HCT116 (cell line): ENCODE data around the gene CNNM4. TPM values are rescaled to one million over a fixed set of nuclear protein-coding genes. Genes with fewer than 3 reads are reported as not detected.

Experiments used
- ATAC-seq: fragments of 200-7000 bp; cut with Tn5 transposase; 2 replicates; pipeline ENCODE4 v1.9.1; 2020; ENCODE audit warnings: mild to moderate bottlenecking, moderate library complexity
- BruUV-seq: library from RNA; stranded (reverse); fragments of 400-500 nt; replicated peaks from 2 replicates; lab custom pipeline; 2021; lab: Mats Ljungman, UMichigan
- CTCF ChIA-PET: fragments of 300-600 bp; sonication (Branson Sonifier 250); formaldehyde crosslinking; loops from one replicate; lab custom pipeline; 2021; ENCODE audit warnings: antibody characterized with exemption; lab: Charles Lee
- POLR2A ChIA-PET: fragments of 300-600, 350-600 bp; sonication (Branson Sonifier 250); formaldehyde crosslinking; loops from one replicate; lab custom pipeline; 2021; ENCODE audit warnings: antibody characterized with exemption; lab: Charles Lee
- RAD21 ChIA-PET, 2 experiments: fragments of 300-600 bp; sonication (Branson Sonifier 250); formaldehyde crosslinking; loops; one replicate each; lab custom pipeline; 2023; ENCODE audit warnings: low total read pairs in 2 of 2; ENCODE audit not compliant: uncharacterized antibody in 2 of 2, unreplicated experiment in 2 of 2, low non-redundant PET in 1 of 2; lab: Charles Lee
- DNase-seq: peaks from one replicate; pipeline ENCODE4 v3.0.0-alpha.2; 2010; ENCODE audit warnings: low read depth, low spot score
- H2AFZ ChIP-seq: fragments of 200-600 bp; shearing (Covaris generic), sonication (generic); 2 replicates; pipeline ENCODE4 v1.6.1; 2017; ENCODE audit warnings: low read depth, mixed run types, mixed read lengths, antibody characterized with exemption, low read length; ENCODE audit not compliant: poor library complexity, severe bottlenecking
- H3K27ac ChIP-seq: 2 replicates; pipeline ENCODE4 v1.5.1; 2012; ENCODE audit warnings: low read depth, low read length
- H3K27me3 ChIP-seq: fragments of 200-600 bp; sonication (generic); 2 replicates; pipeline ENCODE4 v1.6.1; 2016; ENCODE audit warnings: mixed run types, low read length, mixed read lengths; ENCODE audit not compliant: insufficient read depth
- H3K36me3 ChIP-seq, 2 experiments: fragments of 200-500 bp in 1 of 2; fragments of 200-600 bp in 1 of 2; sonication (Bioruptor generic) in 1 of 2; sonication (generic) in 1 of 2; 2 replicates each; pipeline versions ENCODE4 v1.5.1 to v1.6.1; 2014 to 2016; ENCODE audit warnings: low read length in 2 of 2, inconsistent platforms in 1 of 2, mixed read lengths in 1 of 2, mixed run types in 1 of 2; ENCODE audit not compliant: insufficient read depth in 2 of 2, control insufficient read depth in 1 of 2
- H3K4me1 ChIP-seq, 2 experiments: fragments of 200-600 bp in 1 of 2; sonication (generic) in 1 of 2; 2 replicates each; pipeline versions ENCODE4 v1.5.1 to v1.6.1; 2012 to 2017; ENCODE audit warnings: low read length in 2 of 2, inconsistent platforms in 1 of 2, mild to moderate bottlenecking in 1 of 2, mixed read lengths in 1 of 2, mixed run types in 1 of 2, moderate library complexity in 1 of 2; ENCODE audit not compliant: insufficient read depth in 2 of 2, control insufficient read depth in 1 of 2
- H3K4me2 ChIP-seq: fragments of 200-600 bp; sonication (generic); 2 replicates; pipeline ENCODE4 v1.6.1; 2017; ENCODE audit warnings: mixed run types, low read length, mixed read lengths
- H3K4me3 ChIP-seq, 2 experiments: fragments of 200-600 bp in 1 of 2; sonication (generic) in 1 of 2; replicated peaks in 1 of 2; 2 replicates each; pipeline ENCODE4 v1.5.1; 2011 to 2016; ENCODE audit warnings: low read length in 2 of 2, control low read depth in 1 of 2, low read depth in 1 of 2, mild to moderate bottlenecking in 1 of 2, mixed read lengths in 1 of 2, mixed run types in 1 of 2
- H3K79me2 ChIP-seq: fragments of 200-600 bp; sonication (generic); 2 replicates; pipeline ENCODE4 v1.6.1; 2017; ENCODE audit warnings: mild to moderate bottlenecking, mixed run types, low read length, moderate library complexity, mixed read lengths; ENCODE audit not compliant: insufficient read depth
- H3K9ac ChIP-seq: fragments of 200-600 bp; sonication (generic); 2 replicates; pipeline ENCODE4 v1.6.1; 2016; ENCODE audit warnings: low read length, mixed read lengths
- H3K9me2 ChIP-seq: fragments of 200-600 bp; sonication (generic), shearing (Covaris generic); 2 replicates; pipeline ENCODE4 v1.6.1; 2017; ENCODE audit warnings: mixed run types, mild to moderate bottlenecking, moderate library complexity; ENCODE audit not compliant: insufficient read depth
- H3K9me3 ChIP-seq, 2 experiments: fragments of 200-500 bp in 1 of 2; fragments of 200-600 bp in 1 of 2; sonication (Bioruptor generic) in 1 of 2; sonication (generic) in 1 of 2; 2 replicates each; pipeline ENCODE4 v1.6.1; 2014 to 2017; ENCODE audit warnings: low read length in 2 of 2, mixed read lengths in 2 of 2, inconsistent platforms in 1 of 2, low read depth in 1 of 2, mild to moderate bottlenecking in 1 of 2, mixed run types in 1 of 2, moderate library complexity in 1 of 2; ENCODE audit not compliant: control insufficient read depth in 1 of 2, insufficient read depth in 1 of 2
- H4K20me1 ChIP-seq: fragments of 200-600 bp; sonication (generic), shearing (Covaris generic); 2 replicates; pipeline ENCODE4 v1.6.1; 2017; ENCODE audit warnings: mixed run types, mild to moderate bottlenecking, moderate library complexity; ENCODE audit not compliant: insufficient read depth
- CBX3 ChIP-seq: IDR thresholded peaks from 2 replicates; pipeline ENCODE4 v1.6.1; 2012; ENCODE audit warnings: low read depth
- ELF1 ChIP-seq: IDR thresholded peaks from 2 replicates; pipeline ENCODE4 v1.6.1; 2012; ENCODE audit warnings: low read depth, borderline replicate concordance
- FOSL1 ChIP-seq: IDR thresholded peaks from 2 replicates; pipeline ENCODE4 v1.6.1; 2012; ENCODE audit warnings: low read depth
- JUND ChIP-seq: IDR thresholded peaks from 2 replicates; pipeline ENCODE4 v1.6.1; 2012
- POLR2A ChIP-seq: IDR thresholded peaks from 2 replicates; pipeline ENCODE4 v1.7.0; 2011; ENCODE audit warnings: borderline replicate concordance; ENCODE audit not compliant: insufficient read depth, insufficient read length; ENCODE audit errors: extremely low read depth
- POLR2AphosphoS5 ChIP-seq: IDR thresholded peaks from 2 replicates; pipeline ENCODE4 v1.6.1; 2011; ENCODE audit warnings: mild to moderate bottlenecking, low read depth, low read length, moderate library complexity
- RAD21 ChIP-seq: IDR thresholded peaks from 2 replicates; pipeline ENCODE4 v1.6.1; 2012; ENCODE audit warnings: low read depth, mild to moderate bottlenecking
- REST ChIP-seq: IDR thresholded peaks from 2 replicates; pipeline ENCODE4 v1.6.1; 2012; ENCODE audit warnings: low read depth
- SP1 ChIP-seq: IDR thresholded peaks from 2 replicates; pipeline ENCODE4 v1.6.1; 2012; ENCODE audit warnings: low read depth
- TCF7L2 ChIP-seq: IDR thresholded peaks from 2 replicates; pipeline ENCODE4 v1.7.0; 2011; ENCODE audit warnings: borderline replicate concordance, inconsistent platforms; ENCODE audit not compliant: insufficient read depth, insufficient read length; ENCODE audit errors: extremely low read depth
- YY1 ChIP-seq: IDR thresholded peaks from 2 replicates; pipeline ENCODE4 v1.6.1; 2011; ENCODE audit warnings: low read length, low read depth, moderate library complexity, mild to moderate bottlenecking; ENCODE audit not compliant: insufficient replicate concordance; ENCODE audit errors: extremely low read depth
- ZBTB33 ChIP-seq: IDR thresholded peaks from 2 replicates; pipeline ENCODE4 v1.6.1; 2011; ENCODE audit warnings: mild to moderate bottlenecking, low read length, moderate library complexity; ENCODE audit not compliant: insufficient replicate concordance; ENCODE audit errors: extremely low read depth
- ZNF274 ChIP-seq: fragments of 200-500 bp; sonication (Bioruptor generic); IDR thresholded peaks from 2 replicates; pipeline ENCODE4 v1.6.1; 2014; ENCODE audit warnings: mild to moderate bottlenecking, low read depth, low read length, inconsistent platforms
- intact Hi-C: fragments of 100-400 bp; cut with micrococcal nuclease; formaldehyde crosslinking; loops from 2 replicates; pipeline ENCODE4 v1.10.0; 2022
- total RNA-seq: library from RNA; stranded (reverse); gene quantifications from one replicate; pipeline ENCODE4 v1.2.1, GENCODE V29; 2021; ENCODE audit not compliant: unreplicated experiment
- TF ChIP-seq, protein P1 (sequence below): IDR thresholded peaks from 2 replicates; pipeline ENCODE4 v1.6.1; 2012

The CNNM4 gene
- total RNA-seq, 1 experiment from 2014 or later: 7.9 TPM

- TF ChIP-seq ZBTB33 (no peak), JUND (no peak), POLR2A (no peak), CBX3 (no peak), SP1 (no peak), YY1 (no peak), RAD21 (no peak), POLR2AphosphoS5 (no peak), ELF1 (no peak), REST (no peak), TCF7L2 (no peak), ZNF274 (no peak), FOSL1 (no peak)
- TF ChIP-seq, protein P1, sequence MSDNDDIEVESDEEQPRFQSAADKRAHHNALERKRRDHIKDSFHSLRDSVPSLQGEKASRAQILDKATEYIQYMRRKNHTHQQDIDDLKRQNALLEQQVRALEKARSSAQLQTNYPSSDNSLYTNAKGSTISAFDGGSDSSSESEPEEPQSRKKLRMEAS: no peak
- H3K79me2 ChIP-seq: peaks cover 5% of the 10 kb centered on the region; the same call in 1 of the 2 replicates
- ChIA-PET RAD21 (no interaction called here), CTCF (interaction anchor here (1.2 kb wide), 1 partner anchor 23 kb away, joined by 3 read pairs; the partner anchor contains the start of gene CNNM3), POLR2A (no interaction called here)
- intact Hi-C loops: no loop called here
- no peaks in the 10 kb centered on the region for H3K9me3 ChIP-seq
- H2AFZ ChIP-seq: no peak overlapping the region
- H3K27me3 ChIP-seq: no peaks in the 10 kb centered on the region
- no peak overlapping the region for H3K4me2 ChIP-seq
- DNase-seq: no peak
- no peaks in the 10 kb centered on the region for H3K36me3 ChIP-seq
- H3K4me3 ChIP-seq: no peak overlapping the region
- no peak overlapping the region for H3K27ac ChIP-seq
- BruUV-seq: no TSS peak
- no peak for ATAC-seq
- no peaks in the 10 kb centered on the region for H3K9me2 ChIP-seq
- no peaks in the 10 kb centered on the region for H4K20me1 ChIP-seq
- H3K9ac ChIP-seq: no peak overlapping the region
- peaks cover 12 to 13% of the 10 kb centered on the region in 2 experiments for H3K4me1 ChIP-seq
Observed at GRCh38 chr2:96792772-96793749, 32.4 kb downstream of the CNNM4 start.
